Loucy (cell line): Measurements from ENCODE around the gene ENKD1.
"Not testable (repeated sequence)": the region's sequence is repeated elsewhere in the genome, so short reads cannot be mapped to it uniquely, and the experiment has no call there.

Source experiments
- H2AFZ ChIP-seq: fragments of 200-600 bp; sonication (generic); 2 replicates; pipeline ENCODE4 v1.6.0; 2016; ENCODE audit warnings: antibody characterized with exemption, mild to moderate bottlenecking, low read length, moderate library complexity
- H3F3A ChIP-seq: fragments of 200-600 bp; 2 replicates; pipeline ENCODE4 v1.6.0; 2016; ENCODE audit warnings: antibody characterized with exemption, low read depth, mild to moderate bottlenecking
- H3K27me3 ChIP-seq: fragments of 200-600 bp; sonication (generic); 2 replicates; pipeline ENCODE4 v1.6.1; 2014; ENCODE audit warnings: low read length, mild to moderate bottlenecking; ENCODE audit not compliant: insufficient read depth, poor library complexity, severe bottlenecking
- H3K36me3 ChIP-seq: fragments of 200-600 bp; sonication (generic); 2 replicates; pipeline ENCODE4 v1.6.1; 2016; ENCODE audit warnings: low read length; ENCODE audit not compliant: insufficient read depth
- H3K4me1 ChIP-seq: fragments of 200-600 bp; sonication (generic); 2 replicates; pipeline ENCODE4 v1.5.1; 2014; ENCODE audit warnings: low read length, mild to moderate bottlenecking; ENCODE audit not compliant: insufficient read depth, poor library complexity, severe bottlenecking
- H3K4me2 ChIP-seq: fragments of 200-600 bp; sonication (generic); 2 replicates; pipeline ENCODE4 v1.6.0; 2014; ENCODE audit warnings: antibody characterized with exemption, low read length, low read depth, mild to moderate bottlenecking; ENCODE audit not compliant: poor library complexity, severe bottlenecking
- H3K4me3 ChIP-seq: fragments of 200-600 bp; sonication (generic); 2 replicates; pipeline ENCODE4 v1.5.1; 2014; ENCODE audit warnings: low read length, mild to moderate bottlenecking, mixed read lengths; ENCODE audit not compliant: poor library complexity, severe bottlenecking
- H3K79me2 ChIP-seq: fragments of 200-600 bp; sonication (generic); 2 replicates; pipeline ENCODE4 v1.6.1; 2014; ENCODE audit warnings: low read length; ENCODE audit not compliant: insufficient read depth
- H3K9ac ChIP-seq: fragments of 200-600 bp; sonication (generic); 2 replicates; pipeline ENCODE4 v1.6.0; 2014; ENCODE audit warnings: mild to moderate bottlenecking, low read depth, low read length, moderate library complexity; ENCODE audit not compliant: poor library complexity, severe bottlenecking
- H3K9me2 ChIP-seq: fragments of 200-600 bp; sonication (generic); replicated peaks from 2 replicates; pipeline ENCODE4 v1.6.1; 2016; ENCODE audit warnings: low read depth, low read length, mixed read lengths
- H3K9me3 ChIP-seq: fragments of 200-600 bp; sonication (generic); 2 replicates; pipeline ENCODE4 v1.6.1; 2014; ENCODE audit warnings: mild to moderate bottlenecking, antibody characterized with exemption, low read length, low read depth; ENCODE audit not compliant: insufficient read depth
- H4K20me1 ChIP-seq: fragments of 200-600 bp; sonication (generic); 2 replicates; pipeline ENCODE4 v1.6.0; 2014; ENCODE audit warnings: antibody characterized with exemption, low read length, mild to moderate bottlenecking; ENCODE audit not compliant: insufficient read depth, poor library complexity, severe bottlenecking
- EZH2phosphoT487 ChIP-seq: fragments of 200-600 bp; IDR thresholded peaks from 2 replicates; pipeline ENCODE4 v1.6.1; 2018; ENCODE audit warnings: antibody characterized with exemption, mild to moderate bottlenecking, moderate library complexity, borderline replicate concordance
- TF ChIP-seq, protein P1 (sequence below): fragments of 200-600 bp; sonication (generic); conservative IDR thresholded peaks from 2 replicates; pipeline ENCODE4 v1.5.1; 2014; ENCODE audit warnings: mild to moderate bottlenecking, antibody characterized with exemption, low read length

ENKD1 gene

DNA sequence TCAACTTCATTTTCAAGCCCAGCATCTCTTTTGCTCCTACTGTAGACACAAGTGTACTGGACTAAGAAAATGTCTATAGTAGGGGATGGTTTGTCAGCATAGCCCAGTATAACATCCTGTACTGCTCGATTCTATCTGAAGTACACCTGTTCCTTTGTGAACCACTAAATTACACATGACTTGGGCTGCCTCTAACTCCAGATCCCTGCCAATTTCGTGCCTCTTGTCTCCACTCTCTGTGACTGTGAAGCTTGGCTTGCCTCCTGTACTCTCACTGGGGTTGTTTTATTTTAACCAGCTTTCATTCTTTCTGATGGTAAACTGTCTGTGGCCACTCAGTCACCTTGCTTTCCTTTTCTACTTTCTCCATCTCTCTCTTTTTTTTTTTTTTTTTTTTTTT lies 28.1 kb upstream of the ENKD1 start:
- Histone ChIP-seq H2AFZ (no peak overlapping the region), H3K27me3 (no peaks in the 10 kb centered on the region), H3K4me2 (no peak overlapping the region), H3K36me3 (peaks cover 13% of the 10 kb centered on the region), H3K9me3 (no peaks in the 10 kb centered on the region), H3K79me2 (peaks cover 31% of the 10 kb centered on the region), H3F3A (no peaks in the 10 kb centered on the region), H4K20me1 (peaks cover 4% of the 10 kb centered on the region), H3K9ac (no peak overlapping the region), H3K4me1 (no peaks in the 10 kb centered on the region), H3K9me2 (no peaks in the 10 kb centered on the region), H3K4me3 (no peak overlapping the region)
- no peak for TF ChIP-seq EZH2phosphoT487
- TF ChIP-seq, protein P1, sequence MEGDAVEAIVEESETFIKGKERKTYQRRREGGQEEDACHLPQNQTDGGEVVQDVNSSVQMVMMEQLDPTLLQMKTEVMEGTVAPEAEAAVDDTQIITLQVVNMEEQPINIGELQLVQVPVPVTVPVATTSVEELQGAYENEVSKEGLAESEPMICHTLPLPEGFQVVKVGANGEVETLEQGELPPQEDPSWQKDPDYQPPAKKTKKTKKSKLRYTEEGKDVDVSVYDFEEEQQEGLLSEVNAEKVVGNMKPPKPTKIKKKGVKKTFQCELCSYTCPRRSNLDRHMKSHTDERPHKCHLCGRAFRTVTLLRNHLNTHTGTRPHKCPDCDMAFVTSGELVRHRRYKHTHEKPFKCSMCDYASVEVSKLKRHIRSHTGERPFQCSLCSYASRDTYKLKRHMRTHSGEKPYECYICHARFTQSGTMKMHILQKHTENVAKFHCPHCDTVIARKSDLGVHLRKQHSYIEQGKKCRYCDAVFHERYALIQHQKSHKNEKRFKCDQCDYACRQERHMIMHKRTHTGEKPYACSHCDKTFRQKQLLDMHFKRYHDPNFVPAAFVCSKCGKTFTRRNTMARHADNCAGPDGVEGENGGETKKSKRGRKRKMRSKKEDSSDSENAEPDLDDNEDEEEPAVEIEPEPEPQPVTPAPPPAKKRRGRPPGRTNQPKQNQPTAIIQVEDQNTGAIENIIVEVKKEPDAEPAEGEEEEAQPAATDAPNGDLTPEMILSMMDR, result no peak

DNA sequence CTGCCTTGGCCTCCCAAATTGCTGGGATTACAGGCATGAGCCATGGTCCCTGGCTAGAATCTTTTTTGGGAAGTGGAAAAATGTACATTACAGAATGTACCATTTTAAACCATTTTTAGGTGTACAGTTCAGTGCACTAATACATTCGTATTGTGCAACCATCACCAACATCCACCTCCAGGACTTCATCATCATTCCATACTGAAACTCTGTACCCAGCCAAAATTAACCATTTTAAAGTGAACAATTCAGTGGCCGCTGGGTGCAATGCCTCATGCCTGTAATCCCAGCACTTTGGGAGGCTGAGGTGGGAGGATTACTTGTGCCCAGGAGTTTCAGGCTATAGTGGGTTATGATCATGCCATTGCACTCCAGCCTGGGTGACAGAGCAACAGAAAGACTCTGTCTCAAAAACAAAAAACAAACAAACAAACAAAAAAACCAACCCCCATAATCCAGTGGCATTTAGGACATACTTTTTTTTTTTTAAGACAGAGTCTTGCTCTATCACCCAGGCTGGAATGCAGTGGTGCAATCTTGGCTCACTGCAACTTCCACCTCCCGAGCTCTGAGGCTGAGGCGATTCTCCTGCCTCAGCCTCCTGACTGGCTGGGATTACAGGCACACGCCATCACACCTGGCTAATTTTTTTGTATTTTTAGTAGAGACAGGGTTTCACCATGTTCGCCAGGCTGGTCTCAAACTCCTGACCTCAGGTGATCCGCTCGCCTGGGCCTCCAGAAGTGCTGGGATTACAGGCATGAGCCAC lies 27.2 kb upstream of the ENKD1 start:
- H3K27me3 ChIP-seq, H4K20me1 ChIP-seq, H3K4me3 ChIP-seq, H3F3A ChIP-seq, H2AFZ ChIP-seq, H3K9ac ChIP-seq, H3K4me2 ChIP-seq, H3K9me3 ChIP-seq, H3K9me2 ChIP-seq, H3K4me1 ChIP-seq: not testable (repeated sequence)
- peaks cover 24% of the 10 kb centered on the region for H3K79me2 ChIP-seq
- peaks cover 13% of the 10 kb centered on the region for H3K36me3 ChIP-seq

DNA sequence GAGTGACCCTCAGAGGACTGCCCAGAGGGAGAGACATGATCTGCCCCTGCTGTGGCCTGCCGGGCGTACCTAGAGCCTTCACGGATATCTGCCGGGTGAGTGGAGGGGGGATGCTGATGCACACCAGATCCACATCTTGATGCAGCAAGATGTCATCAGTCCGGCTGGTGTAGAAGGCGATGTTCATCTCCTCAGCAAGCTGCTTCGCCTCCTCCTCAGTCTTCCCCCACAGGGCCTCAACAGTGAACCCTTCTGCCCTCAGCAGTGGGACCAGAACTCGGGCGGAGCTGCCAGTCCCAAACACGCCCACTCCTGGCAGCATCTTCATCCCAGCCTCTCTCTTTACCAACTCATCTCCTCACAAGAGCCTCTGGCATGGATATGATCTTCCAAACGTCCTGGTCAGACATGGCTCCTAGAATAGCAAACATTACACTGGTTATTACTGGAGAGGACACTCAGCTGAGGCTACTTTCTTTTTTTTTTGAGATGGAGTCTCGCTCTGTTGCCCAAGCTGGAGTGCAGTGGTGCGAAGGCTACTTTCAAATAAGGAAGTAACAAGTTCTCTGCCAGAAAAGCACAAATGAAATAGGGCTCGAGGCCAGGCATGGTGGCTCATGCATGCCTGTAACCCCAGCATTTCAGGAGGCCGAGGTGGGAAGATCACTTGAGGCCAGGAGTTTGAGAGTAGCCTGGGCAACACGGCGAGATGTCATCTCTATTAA lies 19.0 kb upstream of the ENKD1 start:
- Histone ChIP-seq H3K27me3 (no peaks in the 10 kb centered on the region), H3K36me3 (peaks cover 38% of the 10 kb centered on the region), H3K4me2 (no peak overlapping the region), H3K4me1 (no peaks in the 10 kb centered on the region), H3K9me3 (no peaks in the 10 kb centered on the region), H4K20me1 (no peaks in the 10 kb centered on the region), H3F3A (no peaks in the 10 kb centered on the region), H3K9ac (no peak overlapping the region), H3K79me2 (no peaks in the 10 kb centered on the region), H3K9me2 (no peaks in the 10 kb centered on the region), H2AFZ (no peak overlapping the region), H3K4me3 (no peak overlapping the region)
- no peak for TF ChIP-seq EZH2phosphoT487
- TF ChIP-seq, protein P1, result no peak
